Activated CD8-positive, alpha-beta T cell treated with anti-CD3 and anti-CD28 coated beads for 36 hours (primary cell): ENCODE results near the gene STK4. TPM values are rescaled to one million over a fixed set of nuclear protein-coding genes. Genes with fewer than 3 reads are reported as not detected.

ENCODE experiments used
- ATAC-seq: fragments of 200-7000 bp; cut with Tn5 transposase; one replicate; pipeline ENCODE4 v1.10.0; 2021; ENCODE audit warnings: mild to moderate bottlenecking, moderate library complexity
- CTCF ChIA-PET: fragments of 350-600 bp; sonication (Branson Sonifier 250); formaldehyde crosslinking; loops from one replicate; lab custom pipeline; 2021; ENCODE audit warnings: antibody characterized with exemption; lab: Charles Lee
- POLR2A ChIA-PET: fragments of 350-600 bp; sonication (Branson Sonifier 250); formaldehyde crosslinking; loops from one replicate; lab custom pipeline; 2021; ENCODE audit warnings: antibody characterized with exemption; lab: Charles Lee
- DNase-seq: peaks from one replicate; pipeline ENCODE4 v3.0.0-alpha.2; 2020
- H3K27ac Mint-ChIP-seq: one replicate; pipeline ENCODE4 v1.8.0; 2021; ENCODE audit warnings: mild to moderate bottlenecking, mixed read lengths
- H3K27me3 Mint-ChIP-seq: one replicate; pipeline ENCODE4 v1.8.0; 2021; ENCODE audit warnings: mixed read lengths
- H3K36me3 Mint-ChIP-seq: one replicate; pipeline ENCODE4 v1.8.0; 2021; ENCODE audit warnings: low read depth, mixed read lengths
- H3K4me1 Mint-ChIP-seq: one replicate; pipeline ENCODE4 v1.8.0; 2021; ENCODE audit warnings: low read depth, mixed read lengths
- H3K4me3 Mint-ChIP-seq: one replicate; pipeline ENCODE4 v1.8.0; 2021; ENCODE audit warnings: mild to moderate bottlenecking, moderate library complexity, mixed read lengths
- H3K9me3 Mint-ChIP-seq: one replicate; pipeline ENCODE4 v1.8.0; 2021; ENCODE audit warnings: mixed read lengths
- CTCF ChIP-seq: fragments of 200-600 bp; IDR thresholded peaks from one replicate; pipeline ENCODE4 v1.8.0; 2022; ENCODE audit warnings: antibody characterized with exemption, mild to moderate bottlenecking
- intact Hi-C: fragments of 100-400 bp; cut with micrococcal nuclease; formaldehyde crosslinking; loops from one replicate; pipeline ENCODE4 v1.10.0; 2022
- total RNA-seq, 2 experiments: library from RNA; stranded (reverse); gene quantifications; one replicate each; pipeline ENCODE4 v1.2.3, GENCODE V29; 2021

Gene STK4
- total RNA-seq, 2 experiments from 2014 or later: 154 to 165 TPM

GRCh38 chr20:45073221-45073620 lies 106.9 kb downstream of the STK4 start:
- ChIA-PET POLR2A (no interaction called here), CTCF (interaction anchor here (1.0 to 5.0 kb wide), 4 partner anchors 15 to 65 kb away, joined by 3 to 33 read pairs (median 6); no protein-coding TSS in a partner anchor)
- H3K9me3 Mint-ChIP-seq: no peaks in the 10 kb centered on the region
- no peaks in the 10 kb centered on the region for H3K27me3 Mint-ChIP-seq
- H3K27ac Mint-ChIP-seq: peak overlapping the region; percentile 76
- peaks cover 60% of the 10 kb centered on the region for H3K36me3 Mint-ChIP-seq
- intact Hi-C loops: no loop called here
- ATAC-seq: no peak
- DNase-seq: no peak
- H3K4me1 Mint-ChIP-seq: peaks cover 46% of the 10 kb centered on the region
- TF ChIP-seq CTCF: no peak
- H3K4me3 Mint-ChIP-seq: no peak overlapping the region

- H3K36me3 Mint-ChIP-seq: peaks cover 74% of the 10 kb centered on the region
- H3K27me3 Mint-ChIP-seq: no peaks in the 10 kb centered on the region
- POLR2A ChIA-PET: no interaction called here
- no peak overlapping the region for H3K4me3 Mint-ChIP-seq
- TF ChIP-seq CTCF: no peak
- peaks cover 7% of the 10 kb centered on the region for H3K9me3 Mint-ChIP-seq
- intact Hi-C loops: no loop called here
- ATAC-seq (no peak), DNase-seq (no peak)
- H3K4me1 Mint-ChIP-seq: peaks cover 12% of the 10 kb centered on the region
- CTCF ChIA-PET: interaction anchor here (1.4 to 3.4 kb wide), 3 partner anchors 13 to 34 kb away, joined by 3 to 21 read pairs (median 8); no protein-coding TSS in a partner anchor
- H3K27ac Mint-ChIP-seq: no peak overlapping the region
These were observed 111.2 kb downstream of the STK4 start for GRCh38 chr20:45077559-45077958.

GRCh38 chr20:45080867-45081624 lies 114.7 kb downstream of the STK4 start:
- ATAC-seq: peak; percentile 45
- intact Hi-C loops: no loop called here

GRCh38 chr20:45082468-45082867 lies 116.2 kb downstream of the STK4 start:
- peaks cover 79% of the 10 kb centered on the region for H3K36me3 Mint-ChIP-seq
- peaks cover 10% of the 10 kb centered on the region for H3K9me3 Mint-ChIP-seq
- no peak overlapping the region for H3K27ac Mint-ChIP-seq
- no peak overlapping the region for H3K4me3 Mint-ChIP-seq
- ChIA-PET CTCF (interaction anchor here (0.9 to 3.8 kb wide), 4 partner anchors 13 to 129 kb away, joined by 3 to 34 read pairs (median 7); no protein-coding TSS in a partner anchor), POLR2A (no interaction called here)
- ATAC-seq (no peak), DNase-seq (no peak)
- TF ChIP-seq CTCF: no peak
- H3K4me1 Mint-ChIP-seq: peaks cover 4% of the 10 kb centered on the region
- intact Hi-C loops: no loop called here
- no peaks in the 10 kb centered on the region for H3K27me3 Mint-ChIP-seq

More at GRCh38 chr20:45080867-45081624, 114.7 kb downstream of the STK4 start:
- no peak overlapping the region for H3K4me3 Mint-ChIP-seq
- peak overlapping the region; percentile 14 for H3K27ac Mint-ChIP-seq
- H3K4me1 Mint-ChIP-seq: peaks cover 4% of the 10 kb centered on the region
- H3K36me3 Mint-ChIP-seq: peaks cover 85% of the 10 kb centered on the region
- H3K27me3 Mint-ChIP-seq: no peaks in the 10 kb centered on the region
- no peak for DNase-seq
- ChIA-PET CTCF (interaction anchor here (3.8 kb wide), 1 partner anchor 15 kb away, joined by 34 read pairs; no protein-coding TSS in a partner anchor), POLR2A (no interaction called here)
- TF ChIP-seq CTCF: peak; percentile 36
- H3K9me3 Mint-ChIP-seq: peaks cover 10% of the 10 kb centered on the region

GRCh38 chr20:45083127-45083526 lies 116.8 kb downstream of the STK4 start:
- Mint-ChIP-seq H3K27me3 (no peaks in the 10 kb centered on the region), H3K9me3 (peaks cover 10% of the 10 kb centered on the region), H3K4me3 (no peak overlapping the region), H3K27ac (peak overlapping the region; percentile 17), H3K36me3 (peaks cover 80% of the 10 kb centered on the region), H3K4me1 (peaks cover 4% of the 10 kb centered on the region)
- ChIA-PET POLR2A (interaction anchor here (0.7 kb wide), 1 partner anchor 142 kb away, joined by 3 read pairs; no protein-coding TSS in a partner anchor), CTCF (interaction anchor here (0.9 to 3.8 kb wide), 6 partner anchors 13 to 129 kb away, joined by 3 to 34 read pairs (median 7); no protein-coding TSS in a partner anchor)
- TF ChIP-seq CTCF: no peak
- ATAC-seq (no peak), DNase-seq (no peak)
- intact Hi-C loops: no loop called here
